HL-60 (cell line): ENCODE results near the gene OPALIN.

Experiments
- CTCF ChIP-seq: IDR thresholded peaks from one replicate; pipeline ENCODE4 v1.5.1; 2011; ENCODE audit warnings: low read length, control low read depth, inconsistent platforms; ENCODE audit not compliant: insufficient read depth
- GABPA ChIP-seq: IDR thresholded peaks from 2 replicates; pipeline ENCODE4 v1.6.1; 2012; ENCODE audit warnings: low read depth
- POLR2AphosphoS5 ChIP-seq: IDR thresholded peaks from 2 replicates; pipeline ENCODE4 v1.6.1; 2012; ENCODE audit warnings: low read depth

GRCh38 chr10:96357038-96357620 is 1.7 kb downstream of the OPALIN start:
- TF ChIP-seq CTCF: no peak
- TF ChIP-seq POLR2AphosphoS5: no peak
- no peak for TF ChIP-seq GABPA
